H1 (cell line): ENCODE results near the gene RILP. TPM values are rescaled to one million over a fixed set of nuclear protein-coding genes. Genes with fewer than 3 reads are reported as not detected.

Experiments used
- JUND ChIP-seq: IDR thresholded peaks from 2 replicates; pipeline ENCODE4 v1.6.1; 2011; ENCODE audit warnings: mild to moderate bottlenecking, improper control_type of control experiment, low read length
- NRF1 ChIP-seq: IDR thresholded peaks from 2 replicates; pipeline ENCODE4 v1.6.1; 2011; ENCODE audit warnings: mild to moderate bottlenecking, low read depth, low read length, improper control_type of control experiment
- RBBP5 ChIP-seq: IDR thresholded peaks from 2 replicates; pipeline ENCODE4 v1.7.1; 2012; ENCODE audit warnings: low read depth, mild to moderate bottlenecking, inconsistent platforms, low read length, moderate library complexity, borderline replicate concordance
- RFX5 ChIP-seq: IDR thresholded peaks from 2 replicates; pipeline ENCODE4 v1.6.1; 2011; ENCODE audit warnings: low read depth, low read length, improper control_type of control experiment, borderline replicate concordance
- TAF1 ChIP-seq: IDR thresholded peaks from 2 replicates; pipeline ENCODE4 v1.6.1; 2011; ENCODE audit warnings: mild to moderate bottlenecking, low read depth, low read length
- polyA plus RNA-seq, 7 experiments: library from polyadenylated mRNA; depleted of rRNA in 3 of 7; stranded (reverse) in 5 of 7; unstranded in 2 of 7; fragments of >200 nt in 5 of 7; fragments of 200-250 nt in 2 of 7; gene quantifications; 1 replicate in 5 of 7; 2 replicates in 1 of 7; 4 replicates in 1 of 7; pipeline versions ENCODE4 v1.2.1 to v1.2.3, GENCODE V29; 2011 to 2013; ENCODE audit warnings: missing spikeins in 2 of 7, mixed read lengths in 2 of 7
- small RNA-seq: library from polyadenylated mRNA; stranded (forward); fragments of <200 nt; extraction: miRNeasy Mini kit (QIAGEN cat#:217004); gene quantifications from one replicate; pipeline ENCODE3, GENCODE V24; 2013; ENCODE audit not compliant: insufficient read depth
- total RNA-seq: library from RNA; stranded (reverse); fragmentation: NEBNext Ultra II Directional; extraction: Animal tissue kit (Norgen Biotek cat#: 25700); gene quantifications from 2 replicates; pipeline ENCODE4 v1.2.1, GENCODE V29; 2021

RILP gene
- total and polyA plus RNA-seq, 2 of the 8 experiments (the other 6 are each of a cell fraction or from before 2014, with no cell fraction given) = 6.8 to 7.2 TPM

- TF ChIP-seq TAF1 (no peak), JUND (no peak), RBBP5 (no peak), NRF1 (no peak), RFX5 (no peak)
- TF ChIP-seq, all 59 proteins: peak for 0
Measured at GRCh38 chr17:1597861-1598342, 51.8 kb downstream of the RILP start (continued).

Small RNA genes lying within 50 kb of the gene (small RNA-seq; reads per million reads assigned to genes)
- gene RN7SL105P = not detected

Other genes starting within 250 kb of the RILP start
- gene YWHAE, start 249.6 kb downstream of the RILP start, total RNA-seq = 1,186 and 1,198 TPM in 2 replicates
- 366 and 559 TPM in 2 replicates for gene YWHAE, start 249.6 kb downstream of the RILP start, polyA plus RNA-seq (2011; rRNA removed)
- 51.9 and 57.1 TPM in 2 replicates for gene CRK, start 193.6 kb downstream of the RILP start, total RNA-seq
- gene CRK, start 193.6 kb downstream of the RILP start, polyA plus RNA-seq (2011; rRNA removed) = 25.7 and 32.8 TPM in 2 replicates
- gene MYO1C, start 157.2 kb downstream of the RILP start, total RNA-seq = 78.6 and 80.2 TPM in 2 replicates
- gene MYO1C, start 157.2 kb downstream of the RILP start, polyA plus RNA-seq (2011; rRNA removed) = 40.1 and 52.4 TPM in 2 replicates
- 20.4 and 21.0 TPM in 2 replicates for gene INPP5K, start 133.3 kb downstream of the RILP start, total RNA-seq
- gene INPP5K, start 133.3 kb downstream of the RILP start, polyA plus RNA-seq (2011; rRNA removed) = 24.1 and 24.7 TPM in 2 replicates
- gene PITPNA, start 87.1 kb downstream of the RILP start, total RNA-seq = 63.5 and 66.5 TPM in 2 replicates
- gene PITPNA, start 87.1 kb downstream of the RILP start, polyA plus RNA-seq (2011; rRNA removed) = 34.5 and 35.8 TPM in 2 replicates
- 6.6 and 7.8 TPM in 2 replicates for gene SLC43A2, start 21.0 kb downstream of the RILP start, total RNA-seq
- 10.5 and 12.6 TPM in 2 replicates for gene SLC43A2, start 21.0 kb downstream of the RILP start, polyA plus RNA-seq (2011; rRNA removed)
- 1.6 TPM in 2 replicates for gene SCARF1, start 4.1 kb downstream of the RILP start, total RNA-seq
- 1.1 and 1.5 TPM in 2 replicates for gene SCARF1, start 4.1 kb downstream of the RILP start, polyA plus RNA-seq (2011; rRNA removed)
- 328 and 329 TPM in 2 replicates for gene PRPF8, start 35.0 kb upstream of the RILP start, total RNA-seq
- gene PRPF8, start 35.0 kb upstream of the RILP start, polyA plus RNA-seq (2011; rRNA removed) = 271 and 337 TPM in 2 replicates
- gene TLCD2, start 60.5 kb upstream of the RILP start, total RNA-seq = 1.3 and 1.4 TPM in 2 replicates
- 0.47 and 0.69 TPM in 2 replicates for gene TLCD2, start 60.5 kb upstream of the RILP start, polyA plus RNA-seq (2011; rRNA removed)
- gene WDR81, start 74.8 kb upstream of the RILP start, total RNA-seq = 12.3 and 13.1 TPM in 2 replicates
- 9.1 and 12.9 TPM in 2 replicates for gene WDR81, start 74.8 kb upstream of the RILP start, polyA plus RNA-seq (2011; rRNA removed)
- gene SERPINF2, start 93.0 kb upstream of the RILP start, total RNA-seq = 1.6 and 1.8 TPM in 2 replicates
- gene SERPINF2, start 93.0 kb upstream of the RILP start, polyA plus RNA-seq (2011; rRNA removed) = 3.2 and 5.5 TPM in 2 replicates
- 41.5 and 42.3 TPM in 2 replicates for gene SERPINF1, start 112.2 kb upstream of the RILP start, total RNA-seq
- gene SERPINF1, start 112.2 kb upstream of the RILP start, polyA plus RNA-seq (2011; rRNA removed) = 136 and 161 TPM in 2 replicates
- gene SMYD4, start 180.0 kb upstream of the RILP start, total RNA-seq = 22.0 and 23.4 TPM in 2 replicates
- 10.5 and 11.3 TPM in 2 replicates for gene SMYD4, start 180.0 kb upstream of the RILP start, polyA plus RNA-seq (2011; rRNA removed)
- gene RPA1, start 180.1 kb upstream of the RILP start, total RNA-seq = 181 and 194 TPM in 2 replicates
- gene RPA1, start 180.1 kb upstream of the RILP start, polyA plus RNA-seq (2011; rRNA removed) = 56.0 and 79.1 TPM in 2 replicates